GM21723 (cell line): ENCODE results near the gene CST6.
"Not testable (repeated sequence)": the region's sequence is repeated elsewhere in the genome, so short reads cannot be mapped to it uniquely, and the experiment has no call there.

ENCODE experiments used
- ATAC-seq: cut with Tn5 transposase; IDR thresholded peaks from one replicate; pipeline ENCODE4 v1.9.1; 2021; ENCODE audit warnings: mild to moderate bottlenecking, moderate library complexity; ENCODE audit not compliant: unreplicated experiment

Gene CST6

GRCh38 chr11:65983589-65983987 is 28.2 kb upstream of the CST6 start:
- no peak for ATAC-seq

- no peak for ATAC-seq
These were observed 24.5 kb upstream of the CST6 start for GRCh38 chr11:65987336-65987735.

GRCh38 chr11:65988791-65989592 is 22.8 kb upstream of the CST6 start:
- ATAC-seq, result peak; percentile 91

DNA sequence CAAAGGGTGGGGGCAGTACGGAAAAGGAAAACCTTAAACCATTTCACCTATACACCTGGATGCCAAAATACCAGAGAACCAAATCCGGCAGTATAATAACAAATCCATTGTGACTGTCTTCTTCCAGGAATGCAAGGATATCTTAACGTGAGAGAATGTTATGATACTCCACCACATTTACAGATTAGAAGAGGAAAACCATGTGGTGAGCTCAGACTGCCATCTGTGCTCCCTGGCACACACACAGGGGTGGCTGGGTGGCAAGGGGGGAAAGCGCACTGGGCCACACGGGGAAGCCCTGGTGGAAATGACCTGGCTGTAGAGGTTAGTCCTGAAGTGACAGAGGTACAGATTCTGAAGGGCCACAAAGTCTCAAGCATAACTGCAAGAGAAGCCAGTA is 19.8 kb upstream of the CST6 start:
- ATAC-seq, result no peak

GRCh38 chr11:65997286-65997685 is 14.5 kb upstream of the CST6 start:
- ATAC-seq, result no peak

GRCh38 chr11:66001942-66002647 is 9.7 kb upstream of the CST6 start, which contains the start of the genes BANF1 and EIF1AD:
Gene BANF1, plus strand, starts transcription at chr11:66002503. Its CDS starts 748 bp downstream, at chr11:66003251.
Gene EIF1AD, minus strand, starts transcription at chr11:66002157. Its CDS starts 1,768 bp downstream, at chr11:66000389.
- peak; percentile 79 for ATAC-seq

GRCh38 chr11:66002648-66003225 is 9.1 kb upstream of the CST6 start:
- peak; percentile 44 for ATAC-seq

GRCh38 chr11:66003291-66003690 is 8.5 kb upstream of the CST6 start:
- no peak for ATAC-seq

GRCh38 chr11:66004186-66004585 is 7.6 kb upstream of the CST6 start:
- no peak for ATAC-seq

DNA sequence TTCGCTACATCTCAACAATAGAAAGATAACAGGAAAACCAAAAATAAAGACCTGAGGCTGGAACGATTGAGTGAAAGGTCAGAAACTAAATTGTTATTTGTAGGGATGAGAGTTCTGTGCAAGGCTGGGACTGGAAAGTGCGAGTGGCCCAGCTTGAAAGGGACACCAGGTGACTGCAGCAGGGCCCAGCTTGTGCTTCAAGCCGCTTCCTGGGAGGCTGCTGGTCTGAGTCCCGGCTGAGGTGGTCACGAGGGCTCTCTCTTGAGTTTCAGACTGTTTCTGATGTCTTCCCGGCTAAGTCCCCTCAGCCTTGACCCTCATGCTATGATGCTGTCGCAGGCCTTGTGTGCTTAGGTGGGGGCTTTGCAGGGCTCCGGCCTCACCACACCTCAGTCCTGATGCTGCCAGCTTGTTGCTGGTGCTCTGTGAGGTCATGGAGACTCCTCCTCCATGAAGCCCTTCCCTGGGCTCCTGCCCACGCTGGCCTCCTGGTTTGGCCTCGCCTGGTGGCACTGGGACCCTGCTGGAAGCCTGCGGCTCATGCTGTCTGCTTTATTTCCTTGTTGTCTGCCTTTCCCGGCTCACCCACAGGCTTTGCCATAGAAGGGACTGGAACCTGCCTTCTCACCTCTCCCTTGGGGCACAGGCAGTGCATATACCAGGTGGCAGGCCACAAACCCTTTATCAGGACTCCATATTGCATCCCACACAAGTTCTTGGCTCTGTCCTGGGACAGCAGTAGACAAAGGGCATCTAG is 5.5 kb upstream of the CST6 start:
- ATAC-seq, result no peak

- no peak for ATAC-seq
These were observed 5.0 kb upstream of the CST6 start for GRCh38 chr11:66006891-66007176.

DNA sequence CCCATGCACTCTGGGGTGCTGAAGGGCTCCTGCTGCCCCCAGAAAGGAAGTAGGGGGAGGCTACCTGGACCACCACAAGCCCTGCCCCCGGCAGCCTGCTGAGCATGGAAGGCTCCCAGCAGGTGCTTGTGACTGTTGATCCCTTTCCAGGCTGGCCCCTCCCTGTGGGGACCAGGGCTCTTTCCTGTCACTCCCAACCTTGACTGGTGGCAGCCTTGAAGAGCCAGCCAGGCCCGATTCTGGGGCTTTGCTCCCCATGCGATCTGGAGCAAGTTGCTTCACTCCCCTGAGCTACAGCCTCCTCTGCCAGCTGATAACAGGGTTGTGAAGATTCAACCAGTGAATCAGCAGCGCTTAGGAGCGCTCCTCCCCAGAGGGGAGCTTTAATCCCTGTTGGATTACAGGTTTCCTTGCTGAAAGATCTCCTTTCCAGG is 4.6 kb upstream of the CST6 start:
- no peak for ATAC-seq

DNA sequence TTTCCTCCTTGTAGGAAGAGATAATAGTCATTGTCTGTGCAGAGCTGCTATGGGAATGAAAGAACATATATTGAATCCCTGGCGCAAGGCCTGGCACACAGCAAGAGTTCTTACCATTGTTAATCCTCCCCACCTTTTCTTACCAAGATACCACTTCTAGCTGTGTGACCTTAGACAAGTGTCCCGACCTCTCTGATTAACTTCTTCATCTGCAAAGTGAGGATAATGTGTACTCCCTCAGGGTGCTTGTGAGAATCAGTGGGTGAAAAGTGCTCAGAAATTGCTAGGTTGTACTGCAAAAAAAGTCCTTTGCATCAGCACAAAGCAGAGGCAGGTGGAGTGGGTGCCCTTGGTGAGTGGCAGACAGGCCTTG is 3.7 kb upstream of the CST6 start:
- ATAC-seq, result no peak

- ATAC-seq, result no peak
These were observed 3.2 kb upstream of the CST6 start for GRCh38 chr11:66008468-66009101.

GRCh38 chr11:66010036-66010435 is 1.8 kb upstream of the CST6 start:
- ATAC-seq, result not testable (repeated sequence)

DNA sequence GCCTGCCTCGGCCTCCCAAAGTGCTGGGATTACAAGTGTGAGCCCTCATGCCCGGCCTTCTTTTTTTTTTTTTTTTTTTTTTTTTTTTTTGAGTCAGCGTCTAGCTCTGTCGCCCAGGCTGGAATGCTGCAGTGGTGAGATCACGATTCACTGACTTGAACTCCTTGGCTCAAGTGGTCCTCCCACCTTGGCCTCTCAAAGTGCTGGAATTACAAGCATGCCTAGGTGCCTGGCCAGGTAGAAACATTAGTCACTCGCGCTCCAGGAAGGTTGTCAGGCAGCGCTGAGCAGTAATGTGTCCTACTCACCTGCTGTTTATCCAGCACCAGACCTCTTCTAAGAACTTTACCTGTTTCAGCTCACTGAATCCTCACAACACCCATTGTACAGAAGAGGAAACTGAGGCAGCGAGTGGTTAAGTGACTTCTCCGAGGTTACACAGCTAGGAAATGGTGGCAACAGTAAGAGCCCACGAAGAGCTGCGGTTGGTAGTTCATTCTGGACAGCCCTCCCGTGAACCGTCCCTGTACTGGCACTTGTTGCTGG is 496 bp upstream of the CST6 start:
- ATAC-seq, result no peak

GRCh38 chr11:66012371-66012945 is 650 bp downstream of the CST6 start:
- no peak for ATAC-seq

GRCh38 chr11:66012946-66013761 is 1.3 kb downstream of the CST6 start:
- no peak for ATAC-seq

GRCh38 chr11:66013762-66014100 is 1.9 kb downstream of the CST6 start:
- ATAC-seq, result no peak
